Femur (tissue), 1 donor: ENCODE measurements around the gene DDX4.
A peak's percentile ranks its signal among the peaks of the same experiment; 100 is the strongest.
"Not testable (repeated sequence)": the region's sequence is repeated elsewhere in the genome, so short reads cannot be mapped to it uniquely, and the experiment has no call there.

Experiments
- DNase-seq: peaks from one replicate; pipeline ENCODE4 v3.0.0-alpha.2; 2017

The DDX4 gene

GRCh38 chr5:55731848-55732247 lies 6.0 kb upstream of the DDX4 start:
- DNase-seq, result no peak

GRCh38 chr5:55732585-55732984 lies 5.3 kb upstream of the DDX4 start:
- DNase-seq, result no peak

- DNase-seq, result no peak
Measured at GRCh38 chr5:55734658-55735057, 3.2 kb upstream of the DDX4 start.

GRCh38 chr5:55742778-55743177 lies 4.9 kb downstream of the DDX4 start:
- DNase-seq, result no peak

- no peak for DNase-seq
Measured at GRCh38 chr5:55747778-55748318, 10.0 kb downstream of the DDX4 start.

- DNase-seq, result no peak
Measured at GRCh38 chr5:55749387-55749786, 11.5 kb downstream of the DDX4 start.

- no peak for DNase-seq
Measured at GRCh38 chr5:55750063-55750462, 12.2 kb downstream of the DDX4 start.

- DNase-seq, result no peak
Measured at GRCh38 chr5:55750499-55750898, 12.6 kb downstream of the DDX4 start.

- no peak for DNase-seq
Measured at GRCh38 chr5:55758231-55758630, 20.4 kb downstream of the DDX4 start.

- DNase-seq, result no peak
Measured at GRCh38 chr5:55758714-55759113, 20.9 kb downstream of the DDX4 start.

GRCh38 chr5:55761721-55762120 lies 23.9 kb downstream of the DDX4 start:
- DNase-seq, result not testable (repeated sequence)

- no peak for DNase-seq
Measured at GRCh38 chr5:55763746-55764420, 26.0 kb downstream of the DDX4 start.

- no peak for DNase-seq
Measured at GRCh38 chr5:55768279-55768678, 30.4 kb downstream of the DDX4 start.

GRCh38 chr5:55771175-55771655 lies 33.4 kb downstream of the DDX4 start:
- DNase-seq, result no peak

GRCh38 chr5:55773057-55773456 lies 35.2 kb downstream of the DDX4 start:
- DNase-seq, result no peak

GRCh38 chr5:55777332-55777731 lies 39.5 kb downstream of the DDX4 start:
- DNase-seq, result no peak

- peak; percentile 17 for DNase-seq
Measured at GRCh38 chr5:55800924-55801323, 63.1 kb downstream of the DDX4 start.

- not testable (repeated sequence) for DNase-seq
Measured at GRCh38 chr5:55808814-55809213, 71.0 kb downstream of the DDX4 start.

GRCh38 chr5:55815939-55816338 lies 78.1 kb downstream of the DDX4 start:
- not testable (repeated sequence) for DNase-seq

GRCh38 chr5:55816342-55816741 lies 78.5 kb downstream of the DDX4 start:
- no peak for DNase-seq

- no peak for DNase-seq
Measured at GRCh38 chr5:55817030-55817429, 79.2 kb downstream of the DDX4 start.

GRCh38 chr5:55820488-55820887 lies 82.6 kb downstream of the DDX4 start:
- no peak for DNase-seq

- peak; percentile 39 for DNase-seq
Measured at GRCh38 chr5:55821731-55822512, 84.1 kb downstream of the DDX4 start.
